Vagina (tissue), 2 donors: ENCODE data around the gene PTPRCAP.
"Not testable (repeated sequence)": the region's sequence is repeated elsewhere in the genome, so short reads cannot be mapped to it uniquely, and the experiment has no call there.

Source experiments
- CTCF ChIP-seq, 3 experiments: fragments of 450-650 bp in 2 of 3; fragments of 200-600 bp in 1 of 3; sonication (generic) in 1 of 3; IDR thresholded peaks; one replicate each; pipeline ENCODE4 v1.5.1; 2017 to 2019; ENCODE audit warnings: antibody characterized with exemption in 3 of 3, mild to moderate bottlenecking in 2 of 3, moderate library complexity in 2 of 3
- POLR2AphosphoS5 ChIP-seq, 2 donors: sonication (generic); formaldehyde crosslinking; IDR thresholded peaks; one replicate each; pipeline ENCODE4 v1.9.0; 2017; ENCODE audit warnings: antibody characterized with exemption in 2 of 2, mild to moderate bottlenecking in 2 of 2, low read depth in 1 of 2; ENCODE audit not compliant: insufficient read depth in 1 of 2

GRCh38 chr11:67403085-67403484 lies 34.4 kb downstream of the PTPRCAP start:
- TF ChIP-seq CTCF (IDR thresholded peaks at IDR 0.05); POLR2AphosphoS5 (IDR thresholded peaks at IDR 0.05; ENCODE audit: insufficient read depth in 1 of 2, low read depth in 1 of 2): not testable (repeated sequence)
